Measurements from ENCODE around the gene ZKSCAN4.

ZKSCAN4 gene

GRCh38 chr6:28235912-28236452, 16.1 kb downstream of the ZKSCAN4 start:
- no peak overlapping the region for H3K4me3 ChIP-seq (replicated peaks in 1 of 2; ENCODE audit: low read depth in 2 of 2, low read length in 2 of 2)
- DNase-seq (ENCODE audit: low read depth in 2 of 2): no peak
- TF ChIP-seq CTCF (IDR thresholded peaks at IDR 0.05; ENCODE audit: low read depth, low read length): no peak

GRCh38 chr6:28232785-28233184, 19.3 kb downstream of the ZKSCAN4 start:
- no peak overlapping the region for H3K4me3 ChIP-seq (replicated peaks in 1 of 2; ENCODE audit: low read depth in 2 of 2, low read length in 2 of 2)
- DNase-seq (ENCODE audit: low read depth in 2 of 2): no peak
- no peak for TF ChIP-seq CTCF (IDR thresholded peaks at IDR 0.05; ENCODE audit: low read depth, low read length)

DNA sequence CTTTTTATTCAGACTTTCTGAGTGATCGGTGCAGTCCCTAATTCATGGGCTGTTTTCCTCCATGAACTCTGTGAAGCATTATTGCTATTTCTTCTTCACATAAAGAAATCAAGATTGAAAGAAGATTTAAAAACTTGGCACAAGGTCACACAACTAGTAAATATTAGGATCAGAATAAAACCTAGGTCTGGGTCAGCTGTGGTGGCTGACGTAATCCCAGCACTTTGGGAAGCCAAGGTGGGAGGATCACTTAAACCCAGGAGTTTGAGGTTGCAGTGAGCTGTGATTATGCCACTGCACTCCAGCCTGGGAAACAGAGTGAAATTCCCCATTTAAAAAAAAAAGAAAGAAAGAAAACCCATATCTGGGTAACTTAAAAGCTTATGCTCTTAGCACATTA, 25.6 kb downstream of the ZKSCAN4 start:
- no peak overlapping the region for H3K4me3 ChIP-seq (replicated peaks in 1 of 2; ENCODE audit: low read depth in 2 of 2, low read length in 2 of 2)
- TF ChIP-seq CTCF (IDR thresholded peaks at IDR 0.05; ENCODE audit: low read depth, low read length): no peak
- DNase-seq (ENCODE audit: low read depth in 2 of 2): no peak

GRCh38 chr6:28225056-28225834, 26.8 kb downstream of the ZKSCAN4 start, which contains the start of gene ZSCAN9:
Gene ZSCAN9, plus strand, starts transcription at chr6:28225275. Its CDS starts 1,810 bp downstream, at chr6:28227085.
- no peak for TF ChIP-seq CTCF (IDR thresholded peaks at IDR 0.05; ENCODE audit: low read depth, low read length)
- peak; percentile 92 to 93 for DNase-seq (ENCODE audit: low read depth in 2 of 2)
- peak within 1 kb of the TSS; percentile 74 to 84 for H3K4me3 ChIP-seq (replicated peaks in 1 of 2; ENCODE audit: low read depth in 2 of 2, low read length in 2 of 2)

DNA sequence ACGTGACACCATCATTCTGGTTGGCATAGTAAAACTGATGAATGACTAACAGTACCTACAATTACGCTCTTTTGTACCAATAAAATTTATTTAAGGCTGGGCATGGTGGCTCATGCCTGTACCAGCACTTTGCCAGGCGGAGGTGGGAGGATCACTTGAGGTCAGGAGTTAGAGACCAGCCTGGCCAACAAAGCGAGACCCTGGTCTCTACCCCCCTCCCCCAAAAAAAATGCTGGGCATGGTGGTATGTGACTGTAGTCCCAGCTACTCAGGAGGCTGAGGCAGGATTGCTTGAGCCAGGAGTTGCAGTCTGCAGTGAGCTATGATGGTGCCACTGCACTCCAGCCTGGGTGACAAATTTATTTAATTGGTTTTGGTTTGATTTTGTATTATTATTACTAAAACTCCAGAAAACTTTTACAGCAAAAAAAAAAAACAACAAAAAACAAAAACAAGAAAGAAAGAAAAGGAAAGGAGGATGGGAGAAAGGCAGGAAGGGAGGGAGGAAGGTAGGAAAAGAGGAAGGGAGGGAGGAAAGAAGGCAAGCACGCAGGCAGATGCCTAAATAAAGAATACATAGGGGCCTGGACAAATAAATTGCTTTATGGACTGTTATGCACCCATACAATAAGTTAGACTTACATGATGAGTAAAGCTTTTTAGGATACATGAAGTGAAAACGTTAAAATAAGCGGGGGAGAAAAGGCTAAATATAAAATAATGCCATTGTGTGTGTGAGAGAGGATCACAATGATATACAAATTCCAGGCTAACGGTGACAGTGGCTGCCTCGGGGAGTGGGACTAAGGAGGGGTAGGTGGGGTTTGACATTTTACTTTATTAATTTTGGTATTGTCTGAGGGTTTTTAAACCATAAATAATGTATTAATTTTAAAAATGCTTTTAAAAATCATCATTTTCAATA, 27.7 kb downstream of the ZKSCAN4 start:
- no peak for DNase-seq (ENCODE audit: low read depth in 2 of 2)
- H3K4me3 ChIP-seq (replicated peaks in 1 of 2; ENCODE audit: low read depth in 2 of 2, low read length in 2 of 2): peak overlapping the region; percentile 74 to 84
- TF ChIP-seq CTCF (IDR thresholded peaks at IDR 0.05; ENCODE audit: low read depth, low read length): no peak

DNA sequence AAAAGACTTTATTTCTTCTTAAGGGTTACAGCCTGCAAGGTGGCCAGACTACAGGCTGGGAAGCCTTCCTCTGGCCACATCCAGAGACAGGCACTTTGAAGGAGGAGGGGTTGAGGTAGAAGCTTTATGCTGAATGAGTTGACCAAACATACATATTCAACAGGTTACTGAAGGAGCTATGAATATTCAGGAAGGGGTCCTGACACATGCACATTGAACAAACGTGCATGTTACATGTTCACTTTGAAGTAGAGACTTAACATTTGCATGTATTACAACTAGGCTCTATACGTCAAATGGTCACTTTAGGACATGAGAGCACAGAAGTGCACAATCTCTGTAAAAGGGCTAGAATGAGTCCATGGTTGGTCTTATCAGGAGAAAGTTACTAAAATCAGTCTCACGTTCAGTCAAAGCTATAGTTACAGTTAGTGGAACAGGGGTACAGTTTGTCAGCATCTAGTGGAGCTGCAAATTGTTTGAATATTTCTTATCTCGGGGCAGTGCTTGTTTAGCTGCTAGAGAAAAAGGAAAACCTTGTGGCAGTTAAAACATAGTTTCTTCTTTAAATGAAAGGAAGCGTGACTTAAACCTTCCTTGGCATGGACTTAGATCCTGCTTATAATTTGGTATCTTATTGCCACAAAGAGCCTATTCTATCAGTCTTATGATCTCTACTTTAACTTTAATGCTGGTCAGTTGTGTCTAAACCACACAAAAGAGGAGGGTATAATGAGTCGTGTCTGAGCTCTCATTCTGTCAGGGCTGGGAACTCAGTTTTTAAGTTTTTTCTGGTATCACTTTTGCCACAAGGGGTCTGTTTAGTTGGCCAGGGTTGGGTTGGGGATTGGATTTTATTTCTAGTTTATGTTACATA, 31.6 kb downstream of the ZKSCAN4 start:
- DNase-seq (ENCODE audit: low read depth in 2 of 2): no peak
- H3K4me3 ChIP-seq (replicated peaks in 1 of 2; ENCODE audit: low read depth in 2 of 2, low read length in 2 of 2): no peak overlapping the region
- no peak for TF ChIP-seq CTCF (IDR thresholded peaks at IDR 0.05; ENCODE audit: low read depth, low read length)
